AG04450 (cell line): ENCODE measurements around the gene OCIAD1. TPM values are rescaled to one million over a fixed set of nuclear protein-coding genes. Genes with fewer than 3 reads are reported as not detected.
"Not testable (repeated sequence)": the region's sequence is repeated elsewhere in the genome, so short reads cannot be mapped to it uniquely, and the experiment has no call there.

Source experiments
- CTCF ChIA-PET: fragments of 300-600, 350-600 bp; formaldehyde crosslinking; extraction: SDS; loops from one replicate; lab custom pipeline; 2022; ENCODE audit warnings: antibody characterized with exemption, inconsistent platforms; lab: Charles Lee
- POLR2A ChIA-PET: fragments of 350-600 bp; formaldehyde crosslinking; extraction: SDS; loops from one replicate; lab custom pipeline; 2021; ENCODE audit warnings: antibody characterized with exemption, inconsistent platforms; lab: Yijun Ruan, JAX
- DNase-seq: peaks from one replicate; pipeline ENCODE4 v3.0.0-alpha.2; 2011; ENCODE audit warnings: low read depth, low spot score
- H3K27ac ChIP-seq: one replicate; pipeline ENCODE4 v1.5.1; 2012; ENCODE audit warnings: low read depth, low read length, control low read depth
- H3K27me3 ChIP-seq: one replicate; pipeline ENCODE4 v1.6.0; 2012; ENCODE audit warnings: low read length; ENCODE audit not compliant: control insufficient read depth, insufficient read depth
- H3K4me3 ChIP-seq: 2 replicates; pipeline ENCODE4 v1.5.1; 2011; ENCODE audit warnings: mild to moderate bottlenecking, low read depth, low read length, control low read depth
- H3K9me3 ChIP-seq: 2 replicates; pipeline ENCODE4 v1.5.1; 2012; ENCODE audit warnings: low read length; ENCODE audit not compliant: control insufficient read depth, insufficient read depth
- polyA plus RNA-seq: library from polyadenylated mRNA; depleted of rRNA; stranded (reverse); fragments of >200 nt; gene quantifications from 2 replicates; pipeline ENCODE4 v1.2.3, GENCODE V29; 2011
- TF ChIP-seq, protein P1 (sequence below): IDR thresholded peaks from 2 replicates; pipeline ENCODE4 v1.5.1; 2011; ENCODE audit warnings: low read depth, low read length, control low read depth, inconsistent platforms

OCIAD1 gene
- polyA plus RNA-seq, 1 experiment, result 176 TPM

DNA sequence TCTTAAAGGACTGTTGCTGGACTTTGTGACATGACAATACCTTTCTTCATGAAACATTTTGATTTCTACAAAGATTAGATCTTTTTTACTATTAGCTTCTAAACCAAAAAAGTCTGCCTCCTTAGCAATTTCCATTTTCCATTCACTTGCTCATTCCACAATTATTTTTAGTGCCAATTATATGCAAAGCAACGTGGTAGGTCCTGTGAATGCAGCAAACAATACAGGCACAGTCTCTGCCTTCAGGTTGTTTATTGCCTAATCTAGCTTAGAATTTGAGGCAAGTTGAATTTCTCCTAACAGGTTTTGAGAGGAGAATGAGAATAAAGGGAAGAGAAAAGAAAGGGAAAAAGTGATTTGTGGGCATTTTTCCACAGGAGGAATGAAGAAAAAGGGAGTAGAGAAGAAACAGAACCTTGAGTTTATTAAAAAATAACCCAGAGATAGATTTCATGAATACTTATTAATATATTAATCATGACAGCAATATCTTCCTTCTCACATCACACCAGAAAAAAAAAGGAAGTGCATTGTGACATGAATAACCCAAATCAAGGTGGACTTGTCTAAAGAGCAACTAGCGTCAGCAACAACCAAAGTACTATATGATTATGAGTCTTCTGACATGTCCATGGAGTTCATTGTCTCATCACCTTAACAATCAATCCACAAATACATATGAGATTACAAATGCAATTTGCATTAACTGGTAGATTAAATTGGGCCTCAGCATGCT, 34.5 kb upstream of the OCIAD1 start:
- TF ChIP-seq, protein P1, sequence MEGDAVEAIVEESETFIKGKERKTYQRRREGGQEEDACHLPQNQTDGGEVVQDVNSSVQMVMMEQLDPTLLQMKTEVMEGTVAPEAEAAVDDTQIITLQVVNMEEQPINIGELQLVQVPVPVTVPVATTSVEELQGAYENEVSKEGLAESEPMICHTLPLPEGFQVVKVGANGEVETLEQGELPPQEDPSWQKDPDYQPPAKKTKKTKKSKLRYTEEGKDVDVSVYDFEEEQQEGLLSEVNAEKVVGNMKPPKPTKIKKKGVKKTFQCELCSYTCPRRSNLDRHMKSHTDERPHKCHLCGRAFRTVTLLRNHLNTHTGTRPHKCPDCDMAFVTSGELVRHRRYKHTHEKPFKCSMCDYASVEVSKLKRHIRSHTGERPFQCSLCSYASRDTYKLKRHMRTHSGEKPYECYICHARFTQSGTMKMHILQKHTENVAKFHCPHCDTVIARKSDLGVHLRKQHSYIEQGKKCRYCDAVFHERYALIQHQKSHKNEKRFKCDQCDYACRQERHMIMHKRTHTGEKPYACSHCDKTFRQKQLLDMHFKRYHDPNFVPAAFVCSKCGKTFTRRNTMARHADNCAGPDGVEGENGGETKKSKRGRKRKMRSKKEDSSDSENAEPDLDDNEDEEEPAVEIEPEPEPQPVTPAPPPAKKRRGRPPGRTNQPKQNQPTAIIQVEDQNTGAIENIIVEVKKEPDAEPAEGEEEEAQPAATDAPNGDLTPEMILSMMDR, result no peak
- Histone ChIP-seq H3K27me3 (no peaks in the 10 kb centered on the region), H3K9me3 (no peaks in the 10 kb centered on the region), H3K27ac (no peak overlapping the region), H3K4me3 (no peak overlapping the region)
- ChIA-PET CTCF (no interaction called here), POLR2A (no interaction called here)
- no peak for DNase-seq

- no peaks in the 10 kb centered on the region for H3K9me3 ChIP-seq
- H3K27me3 ChIP-seq, result no peaks in the 10 kb centered on the region
- CTCF ChIA-PET, result no interaction called here
- no peak for DNase-seq
- TF ChIP-seq, protein P1, result no peak
- POLR2A ChIA-PET, result no interaction called here
- no peak overlapping the region for H3K4me3 ChIP-seq
- H3K27ac ChIP-seq, result no peak overlapping the region
Measured at GRCh38 chr4:48796927-48797679, 33.8 kb upstream of the OCIAD1 start.

DNA sequence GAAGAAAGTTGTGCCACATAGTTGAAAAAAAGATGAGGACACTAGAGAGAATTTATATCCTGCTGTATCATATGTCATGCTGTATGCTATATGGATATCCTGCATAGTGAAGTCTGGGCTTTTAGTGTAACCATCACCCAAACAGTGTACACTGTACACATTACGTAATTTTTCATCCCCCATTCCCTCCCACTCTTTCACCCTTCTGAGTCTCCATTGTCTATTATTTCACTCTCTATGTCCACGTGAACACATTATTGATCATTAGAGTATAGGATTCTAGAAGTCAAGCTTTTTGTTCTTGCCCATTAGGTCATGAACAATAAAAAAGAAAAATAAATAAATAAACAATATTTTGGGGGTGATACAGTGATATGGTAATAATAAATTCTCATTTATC, 32.8 kb upstream of the OCIAD1 start:
- DNase-seq, result no peak
- Histone ChIP-seq H3K27ac (no peak overlapping the region), H3K4me3 (no peak overlapping the region), H3K9me3 (no peaks in the 10 kb centered on the region), H3K27me3 (no peaks in the 10 kb centered on the region)
- ChIA-PET POLR2A (no interaction called here), CTCF (no interaction called here)
- TF ChIP-seq, protein P1, result no peak

GRCh38 chr4:48799157-48799556, 31.7 kb upstream of the OCIAD1 start:
- Histone ChIP-seq H3K27ac (no peak overlapping the region), H3K4me3 (no peak overlapping the region), H3K27me3 (no peaks in the 10 kb centered on the region), H3K9me3 (no peaks in the 10 kb centered on the region)
- ChIA-PET POLR2A (no interaction called here), CTCF (no interaction called here)
- no peak for DNase-seq
- TF ChIP-seq, protein P1, result no peak

- POLR2A ChIA-PET, CTCF ChIA-PET, H3K27ac ChIP-seq, DNase-seq, H3K9me3 ChIP-seq, H3K27me3 ChIP-seq, H3K4me3 ChIP-seq: not testable (repeated sequence)
Measured at GRCh38 chr4:48800155-48800554, 30.7 kb upstream of the OCIAD1 start.
